Measurements from ENCODE around the gene CTXND2. TPM values are rescaled to one million over a fixed set of nuclear protein-coding genes. Genes with fewer than 3 reads are reported as not detected.
A peak's percentile ranks its signal among the peaks of the same experiment; 100 is the strongest.

Gene CTXND2
- total and polyA plus RNA-seq, 8 donors, result not detected

DNA sequence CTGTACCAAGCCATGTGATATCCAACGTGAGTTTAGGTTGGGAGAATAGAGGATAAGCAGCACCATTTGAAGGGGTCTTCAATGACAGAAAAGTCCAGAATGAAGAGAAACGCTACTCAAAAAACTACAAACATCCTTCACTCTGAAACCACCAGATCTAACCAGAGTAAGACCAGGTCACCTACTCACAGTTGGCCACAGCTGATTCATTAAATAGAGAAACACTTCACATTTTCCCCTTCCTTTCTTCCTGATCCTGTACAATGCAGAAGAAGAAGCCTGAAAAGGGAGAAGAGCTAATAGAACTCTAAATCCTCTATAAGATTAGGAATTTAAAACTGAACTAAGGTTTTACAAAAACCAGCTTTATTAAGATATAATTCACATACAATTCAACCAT is 19.9 kb downstream of the CTXND2 start:
- no peak for TF ChIP-seq POLR2A (IDR thresholded peaks at IDR 0.05)
- no peak for TF ChIP-seq POLR2AphosphoS5 (IDR thresholded peaks at IDR 0.05)
- TF ChIP-seq, protein P1, sequence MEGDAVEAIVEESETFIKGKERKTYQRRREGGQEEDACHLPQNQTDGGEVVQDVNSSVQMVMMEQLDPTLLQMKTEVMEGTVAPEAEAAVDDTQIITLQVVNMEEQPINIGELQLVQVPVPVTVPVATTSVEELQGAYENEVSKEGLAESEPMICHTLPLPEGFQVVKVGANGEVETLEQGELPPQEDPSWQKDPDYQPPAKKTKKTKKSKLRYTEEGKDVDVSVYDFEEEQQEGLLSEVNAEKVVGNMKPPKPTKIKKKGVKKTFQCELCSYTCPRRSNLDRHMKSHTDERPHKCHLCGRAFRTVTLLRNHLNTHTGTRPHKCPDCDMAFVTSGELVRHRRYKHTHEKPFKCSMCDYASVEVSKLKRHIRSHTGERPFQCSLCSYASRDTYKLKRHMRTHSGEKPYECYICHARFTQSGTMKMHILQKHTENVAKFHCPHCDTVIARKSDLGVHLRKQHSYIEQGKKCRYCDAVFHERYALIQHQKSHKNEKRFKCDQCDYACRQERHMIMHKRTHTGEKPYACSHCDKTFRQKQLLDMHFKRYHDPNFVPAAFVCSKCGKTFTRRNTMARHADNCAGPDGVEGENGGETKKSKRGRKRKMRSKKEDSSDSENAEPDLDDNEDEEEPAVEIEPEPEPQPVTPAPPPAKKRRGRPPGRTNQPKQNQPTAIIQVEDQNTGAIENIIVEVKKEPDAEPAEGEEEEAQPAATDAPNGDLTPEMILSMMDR (IDR thresholded peaks at IDR 0.05), result no peak
- TF ChIP-seq EP300 (IDR thresholded peaks at IDR 0.05), result no peak
- WGBS, 5 donors, result 40 to 74% (median 54%) methylated on average over 2 of the region's 2 CpGs
- intact Hi-C loops (cut with DNase I; ENCODE audit: low total_unique reads), result no loop called here

DNA sequence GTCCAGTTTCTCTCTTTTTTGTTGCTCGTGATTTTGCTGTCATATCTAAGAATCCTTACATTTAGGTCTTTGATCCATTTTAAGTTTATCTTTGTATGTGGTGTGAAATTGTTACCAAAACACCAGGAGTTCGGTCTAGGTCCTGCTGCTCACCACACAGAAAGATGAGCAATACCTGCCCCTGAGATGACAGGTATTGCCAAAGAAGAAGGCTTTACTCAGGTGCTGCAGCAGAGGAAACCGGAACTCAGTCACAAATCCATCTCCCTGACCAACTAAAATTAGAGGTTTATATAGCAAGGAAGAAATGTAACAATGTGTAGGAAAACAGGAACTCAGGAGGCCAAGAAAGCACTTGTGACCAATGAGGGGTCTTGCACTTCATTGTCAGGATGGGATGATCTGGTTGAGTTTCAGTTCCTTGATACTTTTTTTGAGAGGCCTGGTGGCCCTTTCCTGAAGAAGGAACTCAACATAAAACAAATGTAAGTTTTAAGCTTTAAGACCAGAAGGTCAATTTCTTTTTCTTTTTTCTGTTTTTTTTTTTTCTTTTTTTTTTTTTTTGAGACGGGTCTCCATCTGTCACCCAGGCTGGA is 22.7 kb downstream of the CTXND2 start:
- no peak for TF ChIP-seq EP300 (IDR thresholded peaks at IDR 0.05)
- TF ChIP-seq, protein P1 (IDR thresholded peaks at IDR 0.05), result no peak
- TF ChIP-seq POLR2A (IDR thresholded peaks at IDR 0.05), result no peak
- no peak for TF ChIP-seq POLR2AphosphoS5 (IDR thresholded peaks at IDR 0.05)

More for the DNA sequence above, 19.9 kb downstream of the CTXND2 start:
- Histone ChIP-seq H3K4me1 (no peaks in the 10 kb centered on the region), H3K27me3 (no peaks in the 10 kb centered on the region), H3K9me3 (no peaks in the 10 kb centered on the region), H3K27ac (no peak overlapping the region), H3K36me3 (no peaks in the 10 kb centered on the region), H3K4me3 (no peak overlapping the region)
- DNase-seq, result no peak

DNA sequence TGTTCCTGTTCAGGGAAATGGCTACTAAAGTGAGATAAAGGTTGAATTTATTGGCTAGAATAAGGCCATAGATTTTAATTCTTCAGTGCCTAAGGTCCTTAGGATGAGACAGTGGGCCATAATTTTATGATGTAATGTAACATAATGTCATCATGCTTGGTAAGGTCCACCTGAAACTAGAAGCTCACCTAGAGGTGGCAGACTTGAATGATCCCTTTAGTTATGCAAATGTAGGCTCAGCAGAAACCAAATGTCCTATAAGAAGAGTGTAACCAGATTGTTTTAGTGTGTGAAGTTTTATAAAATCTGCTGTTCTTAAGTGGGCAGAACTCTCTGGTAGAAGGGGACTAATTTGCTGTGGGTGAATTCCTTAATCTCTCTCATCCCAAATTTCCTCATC is 25.7 kb downstream of the CTXND2 start:
- Histone ChIP-seq H3K36me3 (no peaks in the 10 kb centered on the region), H3K27me3 (no peaks in the 10 kb centered on the region)

More for the DNA sequence above, 22.7 kb downstream of the CTXND2 start:
- Histone ChIP-seq H3K4me1 (no peaks in the 10 kb centered on the region), H3K27ac (no peak overlapping the region), H3K4me3 (no peak overlapping the region), H3K36me3 (no peaks in the 10 kb centered on the region), H3K9me3 (no peaks in the 10 kb centered on the region), H3K27me3 (no peaks in the 10 kb centered on the region)
- intact Hi-C loops (cut with DNase I; ENCODE audit: low total_unique reads), result no loop called here
- WGBS, 5 donors, result 90 to 96% (median 94%) methylated on average over 4 of the region's 4 CpGs
- DNase-seq, result no peak

DNA sequence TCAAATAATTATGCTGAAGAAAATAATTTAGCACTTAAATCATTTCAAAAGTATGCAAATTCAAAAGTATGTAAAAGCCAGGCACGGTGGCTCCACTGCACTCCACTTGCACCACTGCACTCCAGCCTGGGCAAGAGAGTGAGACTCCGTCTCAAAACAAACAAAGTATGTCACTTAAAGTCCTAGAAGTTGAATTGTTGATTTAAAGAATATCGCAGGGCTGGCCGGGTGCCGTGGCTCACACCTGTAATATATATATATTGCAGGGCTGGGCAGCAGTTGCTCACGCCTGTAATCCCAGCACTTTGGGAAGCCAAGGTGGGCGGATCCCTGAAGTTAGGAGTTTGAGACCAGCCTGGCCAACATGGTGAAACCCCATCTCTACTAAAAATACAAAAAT is 30.5 kb downstream of the CTXND2 start:
- H3K27ac ChIP-seq, result no peak overlapping the region
- 43 to 65% (median 52%) methylated on average over 7 of the region's 7 CpGs for WGBS, 5 donors
- intact Hi-C loops (cut with DNase I; ENCODE audit: low total_unique reads), result no loop called here
- H3K4me3 ChIP-seq, result no peak overlapping the region
- H3K27me3 ChIP-seq, result no peaks in the 10 kb centered on the region
- no peaks in the 10 kb centered on the region for H3K36me3 ChIP-seq
- no peak for DNase-seq
- H3K9me3 ChIP-seq, result no peaks in the 10 kb centered on the region
- TF ChIP-seq POLR2AphosphoS5 (IDR thresholded peaks at IDR 0.05), result no peak
- no peak for TF ChIP-seq POLR2A (IDR thresholded peaks at IDR 0.05)
- TF ChIP-seq, protein P1 (IDR thresholded peaks at IDR 0.05), result no peak
- TF ChIP-seq EP300 (IDR thresholded peaks at IDR 0.05), result no peak
- H3K4me1 ChIP-seq, result peaks cover 0 to 4% (median under 1%) of the 10 kb centered on the region in 4 donors

More for the DNA sequence above, 25.7 kb downstream of the CTXND2 start:
- intact Hi-C loops (cut with DNase I; ENCODE audit: low total_unique reads), result no loop called here
- Histone ChIP-seq H3K27ac (no peak overlapping the region), H3K9me3 (no peaks in the 10 kb centered on the region), H3K4me3 (no peak overlapping the region), H3K4me1 (no peaks in the 10 kb centered on the region)
- no peak for TF ChIP-seq EP300 (IDR thresholded peaks at IDR 0.05)
- no peak for TF ChIP-seq POLR2A (IDR thresholded peaks at IDR 0.05)
- DNase-seq, result no peak

DNA sequence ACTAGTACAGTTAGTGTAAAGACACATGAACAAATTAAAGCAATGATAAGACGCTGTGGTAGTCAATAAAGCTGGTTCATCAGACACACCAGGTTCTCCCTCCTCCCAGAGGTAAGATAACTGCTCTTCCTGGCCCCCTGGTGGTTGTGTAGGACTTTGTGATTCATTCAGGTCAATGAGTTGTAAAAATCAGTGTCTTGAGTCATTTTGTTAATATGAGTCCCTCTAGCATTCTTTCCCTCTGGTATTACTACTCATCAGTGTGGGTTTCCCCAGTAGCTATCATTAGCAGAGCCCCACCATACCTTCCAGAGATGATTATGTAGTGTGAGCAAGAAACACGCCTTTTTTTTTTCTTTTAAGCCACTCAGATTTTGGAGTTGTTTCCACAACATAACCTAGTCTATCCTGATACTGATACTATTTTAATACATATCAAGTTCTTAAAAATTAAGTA is 35.6 kb downstream of the CTXND2 start:
- TF ChIP-seq EP300 (IDR thresholded peaks at IDR 0.05) (no peak), POLR2AphosphoS5 (IDR thresholded peaks at IDR 0.05) (peak in 1 of 3 donors; percentile 71), POLR2A (IDR thresholded peaks at IDR 0.05) (no peak)
- TF ChIP-seq, protein P1 (IDR thresholded peaks at IDR 0.05), result peak in 5 of 7 experiments; percentile 40 to 74 (median 59)
- no peak overlapping the region for H3K4me3 ChIP-seq
- H3K36me3 ChIP-seq, result peaks cover 0 to 3% (median under 1%) of the 10 kb centered on the region in 4 donors
- intact Hi-C loops (cut with DNase I; ENCODE audit: low total_unique reads), result loop anchor here (5.0 kb wide), 1 partner anchor 50 kb away; no protein-coding TSS in a partner anchor
- 33 to 40% (median 37%) methylated on average over 2 of the region's 2 CpGs for WGBS, 5 donors
- no peak overlapping the region for H3K27ac ChIP-seq
- no peaks in the 10 kb centered on the region for H3K27me3 ChIP-seq
- H3K9me3 ChIP-seq, result no peaks in the 10 kb centered on the region
- peak; percentile 72 to 85 for DNase-seq
- H3K4me1 ChIP-seq, result peaks cover 8 to 22% (median 14%) of the 10 kb centered on the region in 4 donors

Data from stomach (tissue), 9 donors.